HUDEP-2 (cell line): ENCODE data around the gene TRIM4.
"Not testable (repeated sequence)": the region's sequence is repeated elsewhere in the genome, so short reads cannot be mapped to it uniquely, and the experiment has no call there.

ENCODE experiments used
- DNase-seq, 76 experiments: peaks; one replicate each; lab custom pipeline; 2025; ENCODE audit not compliant: unreplicated experiment in 76 of 76; lab: John Stamatoyannopoulos, UW

The TRIM4 gene

GRCh38 chr7:99918959-99919813 is at the start of gene TRIM4:
Gene TRIM4, minus strand, starts transcription at chr7:99919530. Its CDS starts 129 bp downstream, at chr7:99919401.
- DNase-seq, result peak in 75 of 76 experiments; percentile 22 to 91 (median 83)

GRCh38 chr7:99958564-99959227 is 39.4 kb upstream of the TRIM4 start:
- no peak for DNase-seq

- DNase-seq, result no peak
Observed at GRCh38 chr7:99955247-99955646, 35.9 kb upstream of the TRIM4 start.

GRCh38 chr7:99954643-99955042 is 35.3 kb upstream of the TRIM4 start:
- DNase-seq, result not testable (repeated sequence)

- DNase-seq, result no peak
Observed at GRCh38 chr7:99953649-99954048, 34.3 kb upstream of the TRIM4 start.

GRCh38 chr7:99952649-99953048 is 33.3 kb upstream of the TRIM4 start:
- not testable (repeated sequence) for DNase-seq

- DNase-seq, result not testable (repeated sequence)
Observed at GRCh38 chr7:99950819-99951218, 31.5 kb upstream of the TRIM4 start.

GRCh38 chr7:99949645-99950228 is 30.4 kb upstream of the TRIM4 start:
- peak in 1 of 76 experiments; percentile 9 for DNase-seq

GRCh38 chr7:99947608-99948007 is 28.3 kb upstream of the TRIM4 start:
- DNase-seq, result no peak

- no peak for DNase-seq
Observed at GRCh38 chr7:99944497-99945070, 25.3 kb upstream of the TRIM4 start.

GRCh38 chr7:99943641-99944496 is 24.5 kb upstream of the TRIM4 start:
- no peak for DNase-seq

GRCh38 chr7:99938296-99938695 is 19.0 kb upstream of the TRIM4 start:
- DNase-seq, result no peak

GRCh38 chr7:99935009-99935408 is 15.7 kb upstream of the TRIM4 start:
- DNase-seq, result peak in 35 of 76 experiments; percentile 3 to 55 (median 17)

- no peak for DNase-seq
Observed at GRCh38 chr7:99930376-99930775, 11.0 kb upstream of the TRIM4 start.

GRCh38 chr7:99929730-99930053 is 10.4 kb upstream of the TRIM4 start:
- no peak for DNase-seq

- peak in 4 of 76 experiments; percentile 2 to 9 (median 4) for DNase-seq
Observed at GRCh38 chr7:99928994-99929729, 9.8 kb upstream of the TRIM4 start, which contains the start of gene GJC3. Gene GJC3, minus strand, starts transcription at chr7:99929620. Its CDS starts 0 bp downstream, at chr7:99929620.

GRCh38 chr7:99928188-99928587 is 8.9 kb upstream of the TRIM4 start:
- no peak for DNase-seq

GRCh38 chr7:99927536-99927935 is 8.2 kb upstream of the TRIM4 start:
- DNase-seq, result no peak

GRCh38 chr7:99926321-99926720 is 7.0 kb upstream of the TRIM4 start:
- no peak for DNase-seq

GRCh38 chr7:99923200-99923599 is 3.9 kb upstream of the TRIM4 start:
- no peak for DNase-seq
